KMS-11 (cell line): ENCODE measurements around the gene IP6K1.

Experiments
- H2AFZ ChIP-seq: fragments of 200-600 bp; sonication (generic); 2 replicates; pipeline ENCODE4 v1.6.1; 2016; ENCODE audit warnings: antibody characterized with exemption, mixed run types, low read depth
- H3K27ac ChIP-seq: fragments of 200-600 bp; sonication (generic); 2 replicates; pipeline ENCODE4 v1.6.1; 2016; ENCODE audit warnings: mild to moderate bottlenecking, mixed run types
- H3K27me3 ChIP-seq: fragments of 200-600 bp; sonication (generic); 2 replicates; pipeline ENCODE4 v1.6.1; 2017; ENCODE audit warnings: mild to moderate bottlenecking, low read depth, mixed run types, moderate library complexity; ENCODE audit not compliant: insufficient read depth
- H3K36me3 ChIP-seq: fragments of 200-600 bp; sonication (generic); 2 replicates; pipeline ENCODE4 v1.6.1; 2017; ENCODE audit warnings: mild to moderate bottlenecking, mixed run types; ENCODE audit not compliant: insufficient read depth
- H3K4me1 ChIP-seq: fragments of 200-600 bp; sonication (generic); 2 replicates; pipeline ENCODE4 v1.6.1; 2016; ENCODE audit warnings: mild to moderate bottlenecking, low read depth, mixed run types; ENCODE audit not compliant: poor library complexity, severe bottlenecking
- H3K4me2 ChIP-seq: fragments of 200-600 bp; sonication (generic); 2 replicates; pipeline ENCODE4 v1.7.0; 2016; ENCODE audit warnings: mild to moderate bottlenecking, mixed run types
- H3K4me3 ChIP-seq: fragments of 200-600 bp; sonication (generic); IDR thresholded peaks from 2 replicates; pipeline ENCODE4 v1.6.1; 2017; ENCODE audit warnings: low read depth, low read length, mixed read lengths; ENCODE audit not compliant: insufficient read depth
- H3K79me2 ChIP-seq: fragments of 200-600 bp; sonication (generic); 2 replicates; pipeline ENCODE4 v1.6.1; 2016; ENCODE audit warnings: low read depth, mixed run types; ENCODE audit not compliant: insufficient read depth
- H3K9ac ChIP-seq: fragments of 200-600 bp; sonication (generic); 2 replicates; pipeline ENCODE4 v1.6.1; 2016; ENCODE audit warnings: mild to moderate bottlenecking, mixed run types
- H4K20me1 ChIP-seq: fragments of 200-600 bp; sonication (generic); 2 replicates; pipeline ENCODE4 v1.6.1; 2016; ENCODE audit warnings: mild to moderate bottlenecking, mixed run types; ENCODE audit not compliant: insufficient read depth
- CTCF ChIP-seq: fragments of 200-600 bp; sonication (generic); conservative IDR thresholded peaks from 2 replicates; pipeline ENCODE4 v1.6.1; 2017; ENCODE audit warnings: low read depth, mild to moderate bottlenecking, antibody characterized with exemption, low read length, moderate library complexity, mixed read lengths

IP6K1 gene

GRCh38 chr3:49794926-49795905 is 8.9 kb upstream of the IP6K1 start:
- Histone ChIP-seq H3K27me3 (no peaks in the 10 kb centered on the region), H2AFZ (no peak overlapping the region), H3K4me2 (no peak overlapping the region), H3K4me3 (no peak overlapping the region), H3K9ac (no peak overlapping the region), H4K20me1 (no peaks in the 10 kb centered on the region), H3K4me1 (no peaks in the 10 kb centered on the region), H3K27ac (no peak overlapping the region), H3K36me3 (no peaks in the 10 kb centered on the region), H3K79me2 (no peaks in the 10 kb centered on the region)
- TF ChIP-seq CTCF: no peak

- Histone ChIP-seq H3K4me2 (no peak overlapping the region), H3K4me3 (no peak overlapping the region), H3K79me2 (no peaks in the 10 kb centered on the region), H3K27me3 (no peaks in the 10 kb centered on the region), H3K4me1 (no peaks in the 10 kb centered on the region), H3K9ac (no peak overlapping the region), H3K27ac (no peak overlapping the region), H2AFZ (no peak overlapping the region), H3K36me3 (no peaks in the 10 kb centered on the region), H4K20me1 (no peaks in the 10 kb centered on the region)
- TF ChIP-seq CTCF: no peak
These were observed 8.1 kb upstream of the IP6K1 start for GRCh38 chr3:49794431-49794830.

- H3K4me1 ChIP-seq: no peaks in the 10 kb centered on the region
- H3K4me2 ChIP-seq: no peak overlapping the region
- no peak overlapping the region for H3K4me3 ChIP-seq
- H3K27me3 ChIP-seq: no peaks in the 10 kb centered on the region
- no peaks in the 10 kb centered on the region for H4K20me1 ChIP-seq
- H3K79me2 ChIP-seq: no peaks in the 10 kb centered on the region
- no peak for TF ChIP-seq CTCF
- H3K36me3 ChIP-seq: no peaks in the 10 kb centered on the region
- no peak overlapping the region for H3K27ac ChIP-seq
- no peak overlapping the region for H2AFZ ChIP-seq
- no peak overlapping the region for H3K9ac ChIP-seq
These were observed 7.2 kb upstream of the IP6K1 start for GRCh38 chr3:49793486-49794085.

- no peak for TF ChIP-seq CTCF
These were observed 6.2 kb upstream of the IP6K1 start for GRCh38 chr3:49792371-49793150.

More at GRCh38 chr3:49792371-49793150, 6.2 kb upstream of the IP6K1 start:
- Histone ChIP-seq H4K20me1 (no peaks in the 10 kb centered on the region), H3K27ac (no peak overlapping the region), H2AFZ (no peak overlapping the region), H3K9ac (no peak overlapping the region), H3K36me3 (no peaks in the 10 kb centered on the region), H3K79me2 (no peaks in the 10 kb centered on the region), H3K4me3 (no peak overlapping the region), H3K4me1 (peaks cover under 1% of the 10 kb centered on the region), H3K4me2 (no peak overlapping the region), H3K27me3 (no peaks in the 10 kb centered on the region)
